ENCODE data around the gene CEP19. TPM values are rescaled to one million over a fixed set of nuclear protein-coding genes. Genes with fewer than 3 reads are reported as not detected.
"Not testable (repeated sequence)": the region's sequence is repeated elsewhere in the genome, so short reads cannot be mapped to it uniquely, and the experiment has no call there.

The CEP19 gene
- polyA plus RNA-seq, 1 donor from 2014 or later = 2.3 TPM

DNA sequence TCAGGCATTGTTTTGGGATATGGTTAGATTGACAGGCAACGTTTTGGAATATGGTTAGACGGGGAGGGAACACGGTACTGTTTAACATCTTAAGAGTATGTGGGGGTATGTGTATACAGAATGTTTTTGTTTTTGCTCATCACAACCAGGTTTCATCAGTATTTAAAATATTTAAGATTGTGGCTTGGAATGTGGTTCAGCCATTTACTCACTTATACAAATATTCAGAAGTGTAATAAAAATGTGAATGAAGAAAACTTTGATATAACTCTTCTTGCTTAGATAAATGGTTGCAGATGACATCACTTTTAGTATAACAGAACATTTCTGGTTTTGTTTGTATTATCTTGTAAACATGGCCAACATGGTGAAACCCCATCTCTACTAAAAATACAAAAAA is 23.7 kb upstream of the CEP19 start:
- H3K4me3 Mint-ChIP-seq = peak overlapping the region in 1 of 4 donors; percentile 69
- peaks cover 4 to 7% (median 6%) of the 10 kb centered on the region in 3 donors for H3K4me1 Mint-ChIP-seq

DNA sequence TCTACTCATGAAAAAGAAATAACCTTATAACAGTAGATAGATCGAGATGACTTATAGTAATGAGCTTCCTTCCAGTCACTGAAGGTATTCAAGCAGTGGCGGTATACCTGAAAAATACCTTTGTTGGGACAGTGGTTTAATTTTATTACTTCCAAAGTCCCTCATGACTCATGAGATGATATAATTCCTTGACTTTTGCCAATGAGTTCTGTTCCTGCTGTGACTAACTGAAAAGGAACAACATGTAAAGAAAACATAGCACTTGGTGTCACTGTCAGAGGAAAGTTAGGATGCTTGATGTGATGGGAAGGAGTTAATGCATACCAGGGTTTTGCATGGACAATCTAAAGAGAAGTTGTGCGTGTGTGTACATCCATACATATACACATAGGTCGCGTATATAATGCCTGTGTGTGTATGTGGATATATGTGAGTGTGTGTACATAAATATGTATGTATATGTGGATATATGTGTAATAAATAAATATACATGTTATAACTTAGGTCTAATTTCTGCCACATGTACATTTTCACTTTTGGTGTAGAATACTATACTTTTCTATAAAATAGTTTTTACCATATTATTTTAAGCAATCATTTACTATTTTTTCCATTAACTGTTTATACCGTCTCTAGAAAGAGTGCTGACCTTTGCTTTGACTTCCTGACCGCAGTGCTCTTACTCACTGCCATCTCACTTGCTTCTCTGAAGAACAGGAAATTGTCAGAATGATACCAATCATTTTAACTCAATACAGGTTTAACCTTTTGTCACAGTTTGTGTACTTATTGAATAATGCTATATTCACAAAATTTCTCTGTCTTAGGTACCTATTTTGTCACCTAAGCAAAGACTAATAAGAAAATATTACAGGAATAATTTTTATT is 15.0 kb upstream of the CEP19 start:
- peaks cover 0 to 3% (median 0%) of the 10 kb centered on the region in 3 donors for H3K4me1 Mint-ChIP-seq
- H3K4me3 Mint-ChIP-seq = no peak overlapping the region
- no peaks in the 10 kb centered on the region for H3K27me3 Mint-ChIP-seq
- H3K36me3 Mint-ChIP-seq = peaks cover 12% of the 10 kb centered on the region
- H3K27ac Mint-ChIP-seq = no peak overlapping the region
- H3K9me3 Mint-ChIP-seq = no peaks in the 10 kb centered on the region

More for the DNA sequence above, 23.7 kb upstream of the CEP19 start:
- Mint-ChIP-seq H3K27ac (no peak overlapping the region), H3K27me3 (no peaks in the 10 kb centered on the region), H3K36me3 (peaks cover 4% of the 10 kb centered on the region), H3K9me3 (no peaks in the 10 kb centered on the region)

DNA sequence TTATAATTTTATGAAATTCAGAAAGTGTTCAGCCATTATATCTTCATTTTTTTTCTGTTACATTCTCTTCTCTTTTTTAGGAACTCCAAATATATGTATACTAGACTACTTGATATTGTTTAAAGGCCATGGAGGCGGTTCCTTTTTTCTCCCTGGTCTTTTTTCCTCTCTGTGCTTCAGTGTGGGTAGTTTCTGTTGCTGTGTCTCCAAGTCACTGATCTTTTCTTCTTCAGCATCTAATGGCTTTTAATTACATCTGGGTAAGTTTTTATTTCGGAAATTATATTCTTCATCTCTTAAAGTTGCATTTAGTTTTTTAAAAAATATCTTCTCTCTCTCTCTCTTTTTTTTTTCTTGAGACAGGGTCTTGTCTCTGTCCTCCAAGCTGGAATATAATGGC is 9.0 kb upstream of the CEP19 start:
- Mint-ChIP-seq H3K9me3 (no peaks in the 10 kb centered on the region), H3K4me1 (peaks cover 0 to 2% (median 0%) of the 10 kb centered on the region in 3 donors), H3K27me3 (no peaks in the 10 kb centered on the region), H3K36me3 (peaks cover 11% of the 10 kb centered on the region), H3K4me3 (no peak overlapping the region), H3K27ac (no peak overlapping the region)

DNA sequence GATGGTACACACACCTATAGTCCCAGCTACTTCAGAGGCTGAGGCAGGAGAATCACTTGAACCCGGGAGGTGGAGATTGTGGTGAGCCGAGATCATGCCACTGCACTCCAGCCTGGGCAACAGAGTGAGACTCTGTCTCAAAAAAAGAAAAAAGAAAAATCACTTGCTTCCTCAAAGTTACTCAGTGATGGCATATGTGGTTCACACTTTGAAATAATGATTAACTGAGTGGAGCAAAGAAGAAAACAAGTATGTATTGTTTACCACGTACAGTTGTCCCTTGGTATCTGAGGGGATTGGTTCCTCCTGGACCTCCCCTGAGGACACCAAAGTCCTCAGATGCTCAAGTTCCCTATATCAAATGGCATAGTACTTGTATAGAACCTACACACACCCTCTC is 5.1 kb upstream of the CEP19 start:
- not testable (repeated sequence) for H3K27ac Mint-ChIP-seq, H3K4me1 Mint-ChIP-seq, H3K9me3 Mint-ChIP-seq, H3K4me3 Mint-ChIP-seq, H3K27me3 Mint-ChIP-seq, H3K36me3 Mint-ChIP-seq

DNA sequence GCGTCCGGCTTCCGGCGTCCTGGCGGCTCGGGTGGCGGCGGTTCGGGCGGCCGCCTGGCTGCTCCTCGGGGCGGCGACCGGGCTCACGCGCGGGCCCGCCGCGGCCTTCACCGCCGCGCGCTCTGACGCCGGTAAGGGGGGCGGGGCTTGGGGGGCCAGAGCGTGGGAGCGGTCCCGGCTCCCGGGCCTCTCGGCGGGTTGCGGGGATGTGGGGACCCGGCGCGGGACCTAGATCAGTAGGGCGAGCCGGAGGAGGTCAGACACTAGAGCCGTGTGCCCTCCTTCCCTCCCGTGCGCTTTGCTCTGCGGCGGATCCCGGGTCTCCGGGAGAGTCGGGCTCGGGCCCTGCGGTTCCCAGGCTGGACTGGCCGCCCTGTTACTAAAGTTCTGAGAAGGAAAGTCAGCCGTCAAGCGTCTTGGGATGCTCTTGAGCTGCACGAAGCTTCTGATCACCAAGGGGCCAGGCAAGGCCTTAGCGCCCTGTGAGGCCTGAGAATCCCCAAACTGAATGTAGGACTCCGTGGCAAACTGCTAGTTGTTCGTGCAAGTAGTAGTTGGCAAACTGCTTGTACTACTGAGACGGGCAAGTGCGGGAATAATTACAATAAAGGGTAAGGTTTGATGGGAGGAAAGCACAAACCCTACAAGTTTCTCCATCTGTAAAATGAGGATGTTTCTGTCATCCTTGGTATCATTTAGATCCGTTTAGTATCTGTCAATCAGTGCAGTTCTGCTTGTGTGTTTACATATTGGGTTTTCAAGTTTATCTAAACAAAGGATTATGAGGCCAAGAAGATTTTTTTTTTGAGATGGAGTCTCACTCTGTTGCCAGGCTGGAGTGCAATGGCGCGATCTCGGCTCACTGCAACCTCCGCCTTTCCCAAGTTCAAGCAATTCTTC is 714 bp upstream of the CEP19 start:
- Mint-ChIP-seq H3K9me3 (no peaks in the 10 kb centered on the region), H3K27me3 (no peaks in the 10 kb centered on the region), H3K4me1 (peaks cover 9 to 11% (median 11%) of the 10 kb centered on the region in 3 donors), H3K27ac (peak overlapping the region; percentile 90 to 97 (median 91)), H3K4me3 (peak overlapping the region; percentile 84 to 93 (median 90)), H3K36me3 (peaks cover 1% of the 10 kb centered on the region)

DNA sequence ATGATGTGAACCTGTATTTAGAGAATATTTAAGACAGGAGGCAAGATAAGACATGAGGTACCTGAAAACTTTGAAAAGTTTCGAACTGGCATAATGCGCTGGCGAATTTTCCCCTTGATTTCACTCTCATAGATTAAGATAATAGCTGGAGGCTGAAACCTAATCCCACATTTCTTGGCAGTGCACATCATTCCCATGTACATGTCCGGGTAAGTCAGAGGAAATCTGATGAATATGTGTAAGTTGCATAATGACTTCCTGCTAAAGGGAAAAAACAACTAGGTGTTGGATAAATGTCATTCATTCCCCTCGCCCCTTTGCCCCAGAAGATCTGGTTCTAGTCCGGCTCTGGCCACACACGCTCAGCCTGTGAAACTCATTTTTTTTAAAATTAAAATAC is 3.6 kb downstream of the CEP19 start:
- H3K36me3 Mint-ChIP-seq = peaks cover 6% of the 10 kb centered on the region
- H3K4me1 Mint-ChIP-seq = peaks cover 5 to 11% (median 10%) of the 10 kb centered on the region in 3 donors
- no peaks in the 10 kb centered on the region for H3K27me3 Mint-ChIP-seq
- H3K4me3 Mint-ChIP-seq = no peak overlapping the region
- no peaks in the 10 kb centered on the region for H3K9me3 Mint-ChIP-seq
- H3K27ac Mint-ChIP-seq = no peak overlapping the region

DNA sequence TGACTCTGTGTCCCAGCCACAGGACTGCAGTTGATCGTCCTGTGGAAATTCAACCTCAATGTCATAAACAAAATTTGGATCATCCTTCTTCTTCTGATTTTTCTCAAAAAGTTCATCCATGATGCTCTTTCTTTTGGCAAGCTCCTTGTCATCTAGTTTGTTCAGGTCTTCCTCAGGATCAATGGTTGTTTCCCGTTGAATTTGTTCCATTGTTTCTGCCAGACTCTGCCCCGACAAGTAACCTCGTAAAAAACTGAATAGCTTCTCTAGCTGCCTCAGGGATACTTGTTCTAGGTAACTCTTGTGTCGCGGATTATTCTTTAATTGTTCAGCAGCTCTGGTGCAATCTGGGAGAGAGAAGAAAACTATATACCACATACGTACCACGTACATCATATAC is 4.5 kb downstream of the CEP19 start:
- Mint-ChIP-seq H3K36me3 (peaks cover 9% of the 10 kb centered on the region), H3K27me3 (no peaks in the 10 kb centered on the region), H3K4me1 (peaks cover 1 to 7% (median 5%) of the 10 kb centered on the region in 3 donors), H3K9me3 (no peaks in the 10 kb centered on the region), H3K27ac (no peak overlapping the region), H3K4me3 (no peak overlapping the region)

DNA sequence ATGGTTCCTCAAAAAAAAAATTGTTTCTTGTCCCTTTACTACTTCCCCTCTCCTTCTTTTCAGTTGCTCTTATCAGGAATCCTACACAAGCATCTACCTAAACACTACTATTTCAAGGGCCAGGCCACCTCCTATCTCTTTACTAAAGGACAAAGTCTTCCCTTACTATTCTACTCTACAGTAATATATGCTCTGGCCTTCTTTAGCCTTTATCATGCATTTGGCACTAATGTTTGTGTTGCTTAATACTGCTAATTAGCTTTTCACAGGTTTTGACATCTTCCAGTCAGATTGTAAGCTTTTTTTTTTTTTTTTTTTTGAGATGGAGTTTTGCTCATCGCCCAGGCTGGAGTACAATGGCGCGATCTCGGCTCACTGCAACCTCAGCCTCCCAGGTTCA is 5.3 kb downstream of the CEP19 start:
- Mint-ChIP-seq H3K4me3 (no peak overlapping the region), H3K27ac (no peak overlapping the region), H3K36me3 (peaks cover 9% of the 10 kb centered on the region), H3K9me3 (no peaks in the 10 kb centered on the region), H3K4me1 (peaks cover 1 to 6% (median 4%) of the 10 kb centered on the region in 3 donors), H3K27me3 (no peaks in the 10 kb centered on the region)

DNA sequence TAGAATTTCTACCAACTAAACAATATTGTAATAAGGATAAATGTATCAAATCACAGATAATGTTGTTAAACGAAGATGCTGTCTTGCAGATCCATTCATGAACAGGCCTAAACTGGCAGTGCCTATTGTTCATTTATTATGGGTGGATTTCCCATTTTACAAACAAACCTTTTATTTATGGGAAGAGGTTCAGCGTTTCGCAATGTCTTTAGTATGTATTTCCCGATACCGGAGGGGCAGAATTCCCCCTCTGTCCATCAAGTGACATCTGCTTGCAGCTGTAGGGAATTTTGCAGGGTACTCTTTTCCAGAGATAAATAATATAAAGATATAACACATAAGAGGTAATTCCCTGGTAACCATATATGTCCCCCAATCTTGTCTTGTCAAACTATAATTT is 5.7 kb downstream of the CEP19 start:
- Mint-ChIP-seq H3K9me3 (no peaks in the 10 kb centered on the region), H3K27ac (no peak overlapping the region), H3K36me3 (peaks cover 9% of the 10 kb centered on the region), H3K27me3 (no peaks in the 10 kb centered on the region), H3K4me1 (peaks cover 0 to 3% (median 1%) of the 10 kb centered on the region in 3 donors), H3K4me3 (no peak overlapping the region)

DNA sequence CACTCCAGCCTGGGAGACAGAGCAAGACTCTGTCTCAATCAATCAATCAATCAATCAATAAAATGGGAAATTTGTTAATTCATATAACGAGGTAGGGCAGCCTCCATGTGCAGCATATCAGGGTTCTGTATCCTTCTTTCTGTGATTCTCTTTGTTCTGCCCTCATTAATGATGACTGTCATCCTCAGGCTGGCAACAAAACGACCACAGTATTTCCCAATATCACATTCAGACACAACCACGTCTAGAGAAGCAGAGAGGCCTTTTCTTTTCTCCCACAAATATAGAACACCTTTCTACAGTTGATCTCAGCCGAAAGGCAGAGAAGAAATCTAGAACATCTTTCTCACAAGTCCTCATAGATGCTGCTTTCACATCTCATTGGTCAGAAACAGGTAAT is 11.2 kb downstream of the CEP19 start:
- no peak overlapping the region for H3K4me3 Mint-ChIP-seq

DNA sequence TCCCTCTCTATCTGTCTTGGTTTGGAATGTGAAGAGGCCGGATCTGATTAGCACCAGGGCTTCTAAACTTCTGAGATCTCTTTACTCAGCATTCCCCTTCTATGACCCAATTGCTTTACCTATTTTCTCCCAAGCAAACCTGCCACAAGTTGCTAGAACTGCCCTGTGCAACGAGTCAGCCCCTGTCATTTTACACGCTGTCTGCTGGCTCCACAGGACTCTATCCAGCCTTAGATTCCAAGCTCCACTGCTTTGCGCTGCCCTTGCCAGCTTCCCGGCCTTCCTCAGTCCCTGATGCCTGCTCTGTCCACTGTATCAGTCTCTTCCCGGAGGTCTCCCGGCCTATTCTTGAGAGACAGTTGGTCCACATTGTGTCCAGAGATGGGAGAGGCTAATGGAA is 12.3 kb downstream of the CEP19 start:
- H3K9me3 Mint-ChIP-seq = no peaks in the 10 kb centered on the region
- no peak overlapping the region for H3K27ac Mint-ChIP-seq
- no peaks in the 10 kb centered on the region for H3K27me3 Mint-ChIP-seq
- no peak overlapping the region for H3K4me3 Mint-ChIP-seq
- peaks cover 7 to 13% (median 11%) of the 10 kb centered on the region in 3 donors for H3K4me1 Mint-ChIP-seq
- peaks cover 9% of the 10 kb centered on the region for H3K36me3 Mint-ChIP-seq

More for the DNA sequence above, 11.2 kb downstream of the CEP19 start:
- peaks cover 7 to 11% (median 9%) of the 10 kb centered on the region in 3 donors for H3K4me1 Mint-ChIP-seq
- no peak overlapping the region for H3K27ac Mint-ChIP-seq
- H3K27me3 Mint-ChIP-seq = no peaks in the 10 kb centered on the region
- H3K36me3 Mint-ChIP-seq = peaks cover 9% of the 10 kb centered on the region
- H3K9me3 Mint-ChIP-seq = no peaks in the 10 kb centered on the region

DNA sequence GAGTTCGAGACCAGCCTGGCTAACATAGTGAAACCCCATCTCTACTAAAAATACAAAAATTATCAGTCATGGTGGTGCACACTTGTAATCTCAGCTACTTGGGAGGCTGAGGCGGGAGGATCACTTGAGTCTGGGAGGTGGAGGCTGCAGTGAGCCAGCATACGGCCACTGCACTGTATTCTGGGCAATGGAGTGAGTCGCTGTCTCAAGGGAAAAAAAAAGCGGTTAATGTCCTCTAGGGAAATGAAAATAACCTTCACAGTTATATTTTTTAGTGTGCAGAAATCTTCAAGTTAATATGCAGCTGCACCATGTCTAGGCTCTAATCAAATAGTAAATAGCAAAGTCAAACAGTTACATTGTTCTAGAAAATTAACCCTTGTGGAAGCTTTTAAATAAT is 14.8 kb downstream of the CEP19 start:
- no peaks in the 10 kb centered on the region for H3K9me3 Mint-ChIP-seq

DNA sequence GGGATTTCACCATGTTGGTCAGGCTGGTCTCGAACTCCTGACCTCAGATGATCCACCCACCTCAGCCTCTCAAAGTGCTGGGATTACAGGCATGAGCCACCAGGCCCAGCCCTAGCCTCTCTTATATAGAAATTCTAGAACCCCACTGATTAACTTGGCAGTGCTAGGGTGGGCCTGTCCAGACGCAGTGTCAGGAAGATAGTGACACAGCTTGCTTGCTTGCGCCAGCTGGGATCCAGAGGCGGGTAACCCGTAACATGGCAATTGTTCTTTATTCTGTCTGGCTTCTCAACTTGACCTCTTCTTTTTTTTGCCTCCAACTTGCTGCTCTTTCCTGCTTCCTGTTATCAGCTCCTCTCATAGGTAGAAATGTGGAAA is 16.2 kb downstream of the CEP19 start:
- Mint-ChIP-seq H3K27me3 (peaks cover 2% of the 10 kb centered on the region), H3K4me3 (no peak overlapping the region), H3K36me3 (peaks cover 6% of the 10 kb centered on the region), H3K9me3 (no peaks in the 10 kb centered on the region), H3K4me1 (peaks cover 5 to 13% (median 13%) of the 10 kb centered on the region in 3 donors), H3K27ac (no peak overlapping the region)

More for the DNA sequence above, 14.8 kb downstream of the CEP19 start:
- Mint-ChIP-seq H3K4me3 (peak overlapping the region in 1 of 4 donors; percentile 56), H3K36me3 (peaks cover 6% of the 10 kb centered on the region), H3K4me1 (peaks cover 5 to 13% (median 13%) of the 10 kb centered on the region in 3 donors), H3K27ac (peak overlapping the region in 2 of 3 donors; percentile 65 to 85), H3K27me3 (peaks cover 2% of the 10 kb centered on the region)

DNA sequence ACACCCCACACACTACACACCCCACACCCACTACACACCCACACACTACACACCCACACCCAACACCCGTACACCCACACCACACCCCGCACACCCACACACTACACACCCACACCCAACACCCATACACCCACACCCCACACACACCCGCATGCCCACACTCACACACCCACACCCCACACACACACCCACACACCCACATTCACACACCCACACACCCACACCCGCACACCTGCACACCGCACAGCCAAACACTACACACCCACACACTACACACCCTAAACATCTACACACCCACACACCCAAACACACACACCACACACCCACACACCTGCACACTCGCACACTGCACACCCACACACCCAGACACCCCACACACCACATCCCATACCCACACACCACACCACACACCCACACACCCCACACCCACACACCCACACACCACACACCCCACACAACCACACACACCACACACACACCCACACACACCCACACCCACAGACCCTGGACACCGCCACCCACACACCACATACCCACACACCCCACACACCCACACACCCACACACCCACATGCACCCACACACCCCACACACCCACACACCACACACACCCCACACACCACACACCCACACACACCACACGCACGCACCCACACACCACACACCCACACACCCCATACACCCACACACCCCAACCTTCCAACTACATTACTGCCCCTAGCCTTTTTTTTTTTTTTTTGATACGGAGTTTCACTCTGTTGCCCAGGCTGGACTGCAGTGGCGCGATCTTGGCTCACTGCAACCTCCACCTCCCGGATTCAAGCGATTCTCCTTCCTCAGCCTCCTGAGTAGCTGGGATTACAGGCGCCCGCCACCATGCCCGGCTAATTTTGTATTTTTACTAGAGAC is 16.9 kb downstream of the CEP19 start:
- Mint-ChIP-seq H3K4me3 (no peak overlapping the region), H3K9me3 (no peaks in the 10 kb centered on the region), H3K4me1 (peaks cover 5 to 13% (median 13%) of the 10 kb centered on the region in 3 donors), H3K27me3 (peaks cover 2% of the 10 kb centered on the region), H3K36me3 (peaks cover 6% of the 10 kb centered on the region), H3K27ac (no peak overlapping the region)
